SK-N-SH (cell line): ENCODE measurements around the gene SLX1A.

Experiments used
- CTCF ChIP-seq: fragments of 200-600 bp; sonication (generic); IDR thresholded peaks from 2 replicates; pipeline ENCODE4 v1.6.1; 2017; ENCODE audit warnings: antibody characterized with exemption, mild to moderate bottlenecking, moderate library complexity
- MEF2A ChIP-seq: IDR thresholded peaks from 2 replicates; pipeline ENCODE4 v1.4.0; 2012; ENCODE audit warnings: low read depth, borderline replicate concordance
- PBX3 ChIP-seq: IDR thresholded peaks from 2 replicates; pipeline ENCODE4; 2012
- POLR2AphosphoS5 ChIP-seq: IDR thresholded peaks from 2 replicates; pipeline ENCODE4 v1.6.1; 2012; ENCODE audit warnings: low read depth, low read length
- RXRA ChIP-seq: IDR thresholded peaks from 2 replicates; pipeline ENCODE4 v1.4.0; 2012; ENCODE audit warnings: low read depth, mild to moderate bottlenecking, borderline replicate concordance
- SMC3 ChIP-seq: IDR thresholded peaks from 2 replicates; pipeline ENCODE4 v1.6.1; 2012; ENCODE audit warnings: low read depth, low read length, improper control_type of control experiment
- USF2 ChIP-seq: fragments of 150-350 bp; IDR thresholded peaks from 2 replicates; pipeline ENCODE4 v1.6.1; 2017; ENCODE audit warnings: antibody characterized with exemption, low read length, low read depth, borderline replicate concordance

GRCh38 chr16:30144017-30144416, 49.7 kb upstream of the SLX1A start:
- no peak for TF ChIP-seq CTCF
- TF ChIP-seq SMC3 = no peak
- no peak for TF ChIP-seq PBX3
- no peak for TF ChIP-seq USF2
- no peak for TF ChIP-seq RXRA
- no peak for TF ChIP-seq MEF2A
- no peak for TF ChIP-seq POLR2AphosphoS5
